Right lobe of liver (tissue), 4 donors: ENCODE measurements around the gene CD244.

Experiments
- POLR2A ChIP-seq: fragments of 450-650 bp; IDR thresholded peaks from one replicate; pipeline ENCODE4 v1.6.1; 2017; ENCODE audit warnings: antibody characterized with exemption, mild to moderate bottlenecking
- TF ChIP-seq, protein P1 (sequence below), 4 donors: fragments of 200-600 bp in 3 of 4; fragments of 450-650 bp in 1 of 4; IDR thresholded peaks; one replicate each; pipeline versions ENCODE4 v1.5.1 to v1.8.0; 2016 to 2022; ENCODE audit warnings: antibody characterized with exemption in 4 of 4, mild to moderate bottlenecking in 2 of 4
- donor health status: DM: no; HTN: no; CAD: no.
- donor health status: DM: no; HTN: no; CAD: no.
- donor health status: DM: no; HTN: yes; CAD: no.

DNA sequence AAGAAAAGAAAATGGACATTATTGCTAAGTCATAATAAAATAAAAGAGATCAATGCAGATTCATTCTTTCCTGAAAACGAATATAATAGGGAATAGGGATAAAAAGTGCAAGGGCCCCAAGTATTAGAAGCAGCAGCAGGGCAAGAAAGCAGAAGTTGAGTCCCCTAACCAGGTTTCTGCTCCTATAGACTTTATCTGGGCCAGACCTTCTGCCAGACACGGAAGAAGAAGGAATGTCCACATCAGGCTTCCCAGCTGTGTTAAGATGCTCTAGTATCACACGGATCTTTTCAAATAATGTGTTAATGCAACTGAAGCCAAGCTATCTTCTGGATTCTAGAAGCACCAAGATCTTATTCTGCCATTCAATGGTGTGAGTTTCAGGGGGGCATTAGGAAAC, 26.9 kb downstream of the CD244 start:
- TF ChIP-seq, protein P1, sequence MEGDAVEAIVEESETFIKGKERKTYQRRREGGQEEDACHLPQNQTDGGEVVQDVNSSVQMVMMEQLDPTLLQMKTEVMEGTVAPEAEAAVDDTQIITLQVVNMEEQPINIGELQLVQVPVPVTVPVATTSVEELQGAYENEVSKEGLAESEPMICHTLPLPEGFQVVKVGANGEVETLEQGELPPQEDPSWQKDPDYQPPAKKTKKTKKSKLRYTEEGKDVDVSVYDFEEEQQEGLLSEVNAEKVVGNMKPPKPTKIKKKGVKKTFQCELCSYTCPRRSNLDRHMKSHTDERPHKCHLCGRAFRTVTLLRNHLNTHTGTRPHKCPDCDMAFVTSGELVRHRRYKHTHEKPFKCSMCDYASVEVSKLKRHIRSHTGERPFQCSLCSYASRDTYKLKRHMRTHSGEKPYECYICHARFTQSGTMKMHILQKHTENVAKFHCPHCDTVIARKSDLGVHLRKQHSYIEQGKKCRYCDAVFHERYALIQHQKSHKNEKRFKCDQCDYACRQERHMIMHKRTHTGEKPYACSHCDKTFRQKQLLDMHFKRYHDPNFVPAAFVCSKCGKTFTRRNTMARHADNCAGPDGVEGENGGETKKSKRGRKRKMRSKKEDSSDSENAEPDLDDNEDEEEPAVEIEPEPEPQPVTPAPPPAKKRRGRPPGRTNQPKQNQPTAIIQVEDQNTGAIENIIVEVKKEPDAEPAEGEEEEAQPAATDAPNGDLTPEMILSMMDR (IDR thresholded peaks at IDR 0.05) = no peak
- TF ChIP-seq POLR2A = no peak
